ENCODE data around the gene FKBP11. TPM values are rescaled to one million over a fixed set of nuclear protein-coding genes. Genes with fewer than 3 reads are reported as not detected.
A peak's percentile ranks its signal among the peaks of the same experiment; 100 is the strongest.

Gene FKBP11
- total RNA-seq, 1 experiment from 2014 or later: 22.0 TPM

- H4K20me1 ChIP-seq (ENCODE audit: insufficient read depth, low read depth, low read length): 0 out of 2 replicates have a peak, but pooled peaks cover 13% of the 10 kb centered on the region
- H3K9me3 ChIP-seq (ENCODE audit: low read length): no peaks in the 10 kb centered on the region
- H3K36me3 ChIP-seq (ENCODE audit: insufficient read depth, low read length): peaks cover 21% of the 10 kb centered on the region
- H3K27me3 ChIP-seq (ENCODE audit: low read length): no peaks in the 10 kb centered on the region
- peak overlapping the region; percentile 44 for H2AFZ ChIP-seq (ENCODE audit: low read length)
- H3K9ac ChIP-seq (ENCODE audit: low read length): peak overlapping the region; percentile 93
- H3K4me3 ChIP-seq (ENCODE audit: low read length): peak overlapping the region; percentile 88
- peak overlapping the region; percentile 95 for H3K4me2 ChIP-seq (ENCODE audit: low read depth, low read length, poor library complexity, severe bottlenecking)
- peak; percentile 76 for DNase-seq
- peaks cover 36% of the 10 kb centered on the region for H3K4me1 ChIP-seq (ENCODE audit: low read length)
- peak overlapping the region; percentile 80 for H3K27ac ChIP-seq (ENCODE audit: low read length)
- H3K79me2 ChIP-seq (ENCODE audit: low read length): peaks cover 43% of the 10 kb centered on the region
- no peaks in the 10 kb centered on the region for H3K9me2 ChIP-seq (replicated peaks; ENCODE audit: insufficient read depth, low read length)
Observed at GRCh38 chr12:48958049-48958388, 32.7 kb upstream of the FKBP11 start.

GRCh38 chr12:48957141-48958048 lies 32.1 kb upstream of the FKBP11 start, which contains the start of gene ARF3:
Gene ARF3 (minus strand): TSS chr12:48957487. CDS start chr12:48941095, 16,392 bp downstream.
- Histone ChIP-seq H3K27ac (ENCODE audit: low read length) (peak within 1 kb of the TSS; percentile 80), H3K4me1 (ENCODE audit: low read length) (peaks cover 36% of the 10 kb centered on the region)
- DNase-seq: peak; percentile 98

GRCh38 chr12:48956279-48957140 lies 31.2 kb upstream of the FKBP11 start:
- Histone ChIP-seq H3K9me2 (replicated peaks; ENCODE audit: insufficient read depth, low read length) (no peaks in the 10 kb centered on the region), H3K27ac (ENCODE audit: low read length) (peak overlapping the region; percentile 59), H3K36me3 (ENCODE audit: insufficient read depth, low read length) (peaks cover 21% of the 10 kb centered on the region), H3K4me3 (ENCODE audit: low read length) (peak overlapping the region; percentile 88), H3K9me3 (ENCODE audit: low read length) (no peaks in the 10 kb centered on the region), H4K20me1 (ENCODE audit: insufficient read depth, low read depth, low read length) (peaks cover 13% of the 10 kb centered on the region; the same call in 1 of the 2 replicates), H2AFZ (ENCODE audit: low read length) (0 out of 2 replicates have a peak overlapping the region, but pooled peaks have one; percentile 57), H3K79me2 (ENCODE audit: low read length) (peaks cover 56% of the 10 kb centered on the region), H3K27me3 (ENCODE audit: low read length) (no peaks in the 10 kb centered on the region), H3K4me2 (ENCODE audit: low read depth, low read length, poor library complexity, severe bottlenecking) (peak overlapping the region; percentile 95), H3K9ac (ENCODE audit: low read length) (peak overlapping the region; percentile 93), H3K4me1 (ENCODE audit: low read length) (peaks cover 36% of the 10 kb centered on the region)
- DNase-seq: peak; percentile 64

More at GRCh38 chr12:48957141-48958048, 32.1 kb upstream of the FKBP11 start, which contains the start of gene ARF3:
- Histone ChIP-seq H3K9ac (ENCODE audit: low read length) (peak within 1 kb of the TSS; percentile 93), H3K36me3 (ENCODE audit: insufficient read depth, low read length) (peaks cover 21% of the 10 kb centered on the region), H2AFZ (ENCODE audit: low read length) (peak within 1 kb of the TSS; percentile 57), H3K9me3 (ENCODE audit: low read length) (no peaks in the 10 kb centered on the region), H4K20me1 (ENCODE audit: insufficient read depth, low read depth, low read length) (peaks cover 13% of the 10 kb centered on the region; the same call in 1 of the 2 replicates), H3K4me3 (ENCODE audit: low read length) (peak within 1 kb of the TSS; percentile 88), H3K9me2 (replicated peaks; ENCODE audit: insufficient read depth, low read length) (no peaks in the 10 kb centered on the region), H3K4me2 (ENCODE audit: low read depth, low read length, poor library complexity, severe bottlenecking) (peak within 1 kb of the TSS; percentile 95), H3K79me2 (ENCODE audit: low read length) (peaks cover 50% of the 10 kb centered on the region), H3K27me3 (ENCODE audit: low read length) (no peaks in the 10 kb centered on the region)

- Histone ChIP-seq H3K4me3 (ENCODE audit: low read length) (peak overlapping the region; percentile 88), H3K4me1 (ENCODE audit: low read length) (peaks cover 36% of the 10 kb centered on the region), H2AFZ (ENCODE audit: low read length) (no peak overlapping the region)
Observed at GRCh38 chr12:48954841-48955501, 29.7 kb upstream of the FKBP11 start.

GRCh38 chr12:48954061-48954460 lies 28.8 kb upstream of the FKBP11 start:
- Histone ChIP-seq H2AFZ (ENCODE audit: low read length) (no peak overlapping the region), H3K4me2 (ENCODE audit: low read depth, low read length, poor library complexity, severe bottlenecking) (no peak overlapping the region), H3K79me2 (ENCODE audit: low read length) (peaks cover 74% of the 10 kb centered on the region), H3K27me3 (ENCODE audit: low read length) (no peaks in the 10 kb centered on the region), H3K4me1 (ENCODE audit: low read length) (peaks cover 36% of the 10 kb centered on the region), H3K27ac (ENCODE audit: low read length) (no peak overlapping the region), H3K36me3 (ENCODE audit: insufficient read depth, low read length) (peaks cover 24% of the 10 kb centered on the region), H3K9ac (ENCODE audit: low read length) (no peak overlapping the region), H3K4me3 (ENCODE audit: low read length) (no peak overlapping the region), H3K9me3 (ENCODE audit: low read length) (no peaks in the 10 kb centered on the region), H3K9me2 (replicated peaks; ENCODE audit: insufficient read depth, low read length) (no peaks in the 10 kb centered on the region), H4K20me1 (ENCODE audit: insufficient read depth, low read depth, low read length) (peaks cover 17% of the 10 kb centered on the region; the same call in 1 of the 2 replicates)
- DNase-seq: no peak

More at GRCh38 chr12:48954841-48955501, 29.7 kb upstream of the FKBP11 start:
- Histone ChIP-seq H3K9ac (ENCODE audit: low read length) (peak overlapping the region; percentile 1; the same call in 1 of the 2 replicates), H3K27me3 (ENCODE audit: low read length) (no peaks in the 10 kb centered on the region), H4K20me1 (ENCODE audit: insufficient read depth, low read depth, low read length) (peaks cover 16% of the 10 kb centered on the region; the same call in 1 of the 2 replicates), H3K27ac (ENCODE audit: low read length) (peak overlapping the region; percentile 47; the same call in 1 of the 2 replicates), H3K9me3 (ENCODE audit: low read length) (no peaks in the 10 kb centered on the region), H3K79me2 (ENCODE audit: low read length) (peaks cover 69% of the 10 kb centered on the region), H3K9me2 (replicated peaks; ENCODE audit: insufficient read depth, low read length) (no peaks in the 10 kb centered on the region), H3K36me3 (ENCODE audit: insufficient read depth, low read length) (peaks cover 24% of the 10 kb centered on the region), H3K4me2 (ENCODE audit: low read depth, low read length, poor library complexity, severe bottlenecking) (peak overlapping the region; percentile 95)
- peak; percentile 65 for DNase-seq

- peaks cover 86% of the 10 kb centered on the region for H3K79me2 ChIP-seq (ENCODE audit: low read length)
- H3K27ac ChIP-seq (ENCODE audit: low read length): no peak overlapping the region
- H3K4me3 ChIP-seq (ENCODE audit: low read length): no peak overlapping the region
- H3K9me2 ChIP-seq (replicated peaks; ENCODE audit: insufficient read depth, low read length): no peaks in the 10 kb centered on the region
- no peak for DNase-seq
- peaks cover 20% of the 10 kb centered on the region; the same call in 1 of the 2 replicates for H4K20me1 ChIP-seq (ENCODE audit: insufficient read depth, low read depth, low read length)
- no peak overlapping the region for H3K4me2 ChIP-seq (ENCODE audit: low read depth, low read length, poor library complexity, severe bottlenecking)
- no peak overlapping the region for H2AFZ ChIP-seq (ENCODE audit: low read length)
- no peaks in the 10 kb centered on the region for H3K27me3 ChIP-seq (ENCODE audit: low read length)
- H3K4me1 ChIP-seq (ENCODE audit: low read length): peaks cover 27% of the 10 kb centered on the region
- no peak overlapping the region for H3K9ac ChIP-seq (ENCODE audit: low read length)
- H3K9me3 ChIP-seq (ENCODE audit: low read length): no peaks in the 10 kb centered on the region
- H3K36me3 ChIP-seq (ENCODE audit: insufficient read depth, low read length): peaks cover 24% of the 10 kb centered on the region
Observed at GRCh38 chr12:48952691-48953090, 27.4 kb upstream of the FKBP11 start.

- Histone ChIP-seq H4K20me1 (ENCODE audit: insufficient read depth, low read depth, low read length) (peaks cover 6% of the 10 kb centered on the region), H3K9me3 (ENCODE audit: low read length) (no peaks in the 10 kb centered on the region), H3K79me2 (ENCODE audit: low read length) (peaks cover 82% of the 10 kb centered on the region), H3K4me1 (ENCODE audit: low read length) (no peaks in the 10 kb centered on the region), H2AFZ (ENCODE audit: low read length) (no peak overlapping the region), H3K4me2 (ENCODE audit: low read depth, low read length, poor library complexity, severe bottlenecking) (no peak overlapping the region), H3K9ac (ENCODE audit: low read length) (no peak overlapping the region), H3K27me3 (ENCODE audit: low read length) (no peaks in the 10 kb centered on the region), H3K9me2 (replicated peaks; ENCODE audit: insufficient read depth, low read length) (no peaks in the 10 kb centered on the region), H3K27ac (ENCODE audit: low read length) (no peak overlapping the region), H3K4me3 (ENCODE audit: low read length) (no peak overlapping the region), H3K36me3 (ENCODE audit: insufficient read depth, low read length) (peaks cover 2% of the 10 kb centered on the region; the same call in 1 of the 2 replicates)
- no peak for DNase-seq
Observed at GRCh38 chr12:48947727-48948126, 22.4 kb upstream of the FKBP11 start.
